Measurements from ENCODE around the gene LAMA2.

The LAMA2 gene

DNA sequence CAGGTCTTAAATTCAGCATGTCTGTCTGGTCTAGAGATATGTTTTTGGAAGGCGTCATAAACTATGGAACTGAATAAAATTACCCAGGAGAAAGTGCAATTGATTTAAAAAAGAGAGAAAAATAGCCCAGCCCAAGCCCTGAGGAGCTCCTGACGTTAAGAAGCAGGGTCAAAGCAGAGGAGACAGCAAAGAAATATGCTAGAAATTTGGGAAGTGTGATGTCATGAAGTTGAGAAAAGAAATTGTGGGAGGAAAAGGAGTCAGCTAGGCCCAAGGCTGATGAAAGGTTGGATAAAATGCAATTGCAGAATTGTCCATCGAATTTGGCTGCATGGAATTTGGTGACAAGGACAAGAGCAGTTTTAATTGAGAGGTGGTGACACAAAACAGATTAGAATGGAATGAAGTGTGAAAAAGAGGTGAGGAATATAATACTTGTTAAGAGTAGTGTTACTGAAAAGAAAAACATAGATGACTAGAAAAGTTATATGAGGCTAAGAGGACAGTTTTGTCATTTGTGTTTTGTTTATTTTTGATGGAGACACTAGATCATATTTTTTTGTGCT lies 381.6 kb downstream of the LAMA2 start:
- no peak for DNase-seq (ENCODE audit: low read depth)

- DNase-seq (ENCODE audit: low read depth): no peak
Measured at GRCh38 chr6:129267028-129267427, 384.1 kb downstream of the LAMA2 start.

DNA sequence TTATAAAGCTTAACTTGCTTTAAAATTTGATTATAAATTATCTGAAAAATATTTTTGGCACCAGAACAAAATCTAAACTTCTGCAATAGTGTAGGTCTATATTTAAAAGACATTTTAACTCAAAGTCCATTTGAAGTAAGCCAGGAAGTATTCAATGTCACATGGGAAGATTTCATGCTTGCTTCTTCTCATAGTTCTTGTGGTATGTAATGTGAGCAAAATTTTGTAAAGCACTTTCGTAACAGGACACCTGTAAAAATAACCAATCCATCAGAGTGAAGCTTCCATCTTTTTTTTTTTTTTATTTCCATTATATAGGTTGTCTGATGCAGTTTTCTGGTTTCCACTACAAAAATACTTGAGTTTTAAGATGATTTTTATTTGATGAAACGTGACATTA lies 386.1 kb downstream of the LAMA2 start:
- no peak for DNase-seq (ENCODE audit: low read depth)

GRCh38 chr6:129269891-129270290 lies 387.0 kb downstream of the LAMA2 start:
- DNase-seq (ENCODE audit: low read depth): no peak

- no peak for DNase-seq (ENCODE audit: low read depth)
Measured at GRCh38 chr6:129270450-129270849, 387.5 kb downstream of the LAMA2 start.

DNA sequence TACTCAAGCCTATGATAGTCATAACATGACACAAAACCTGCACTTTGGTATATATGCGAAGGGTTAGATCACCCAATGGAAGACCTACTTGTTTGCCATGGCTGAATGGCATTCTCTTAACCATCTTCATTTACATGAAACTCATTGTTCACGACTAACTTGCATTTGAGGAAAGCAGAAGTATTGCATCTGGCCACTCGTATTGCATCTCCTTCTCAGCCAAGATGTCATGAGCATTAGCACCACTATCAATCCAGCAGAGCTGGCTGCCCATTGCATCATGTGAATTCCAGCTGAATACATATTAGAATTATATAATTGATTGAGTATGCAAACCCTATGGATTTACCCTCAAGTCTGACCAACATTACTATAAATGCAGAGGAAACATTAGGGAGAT lies 390.2 kb downstream of the LAMA2 start:
- DNase-seq (ENCODE audit: low read depth): no peak

DNA sequence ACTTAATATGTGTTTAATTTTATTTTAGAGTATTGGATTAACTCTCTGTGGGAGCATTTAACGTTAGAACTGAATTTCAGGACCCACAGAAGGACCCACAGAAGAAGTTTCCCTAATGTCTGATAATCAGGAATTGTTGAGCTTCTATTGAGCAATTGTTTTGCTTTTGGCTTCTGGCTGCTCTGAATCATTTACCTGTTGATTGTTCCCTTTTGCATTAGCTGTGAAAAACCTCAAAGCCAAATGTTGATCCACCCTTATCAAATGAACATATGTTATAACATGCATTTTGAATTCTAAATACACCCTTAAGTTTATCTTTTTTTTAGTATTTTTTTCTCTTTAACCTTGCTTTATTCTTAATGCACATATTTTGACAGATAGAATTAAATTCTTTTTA lies 393.5 kb downstream of the LAMA2 start:
- no peak for DNase-seq (ENCODE audit: low read depth)

GRCh38 chr6:129276986-129277385 lies 394.0 kb downstream of the LAMA2 start:
- no peak for DNase-seq (ENCODE audit: low read depth)

DNA sequence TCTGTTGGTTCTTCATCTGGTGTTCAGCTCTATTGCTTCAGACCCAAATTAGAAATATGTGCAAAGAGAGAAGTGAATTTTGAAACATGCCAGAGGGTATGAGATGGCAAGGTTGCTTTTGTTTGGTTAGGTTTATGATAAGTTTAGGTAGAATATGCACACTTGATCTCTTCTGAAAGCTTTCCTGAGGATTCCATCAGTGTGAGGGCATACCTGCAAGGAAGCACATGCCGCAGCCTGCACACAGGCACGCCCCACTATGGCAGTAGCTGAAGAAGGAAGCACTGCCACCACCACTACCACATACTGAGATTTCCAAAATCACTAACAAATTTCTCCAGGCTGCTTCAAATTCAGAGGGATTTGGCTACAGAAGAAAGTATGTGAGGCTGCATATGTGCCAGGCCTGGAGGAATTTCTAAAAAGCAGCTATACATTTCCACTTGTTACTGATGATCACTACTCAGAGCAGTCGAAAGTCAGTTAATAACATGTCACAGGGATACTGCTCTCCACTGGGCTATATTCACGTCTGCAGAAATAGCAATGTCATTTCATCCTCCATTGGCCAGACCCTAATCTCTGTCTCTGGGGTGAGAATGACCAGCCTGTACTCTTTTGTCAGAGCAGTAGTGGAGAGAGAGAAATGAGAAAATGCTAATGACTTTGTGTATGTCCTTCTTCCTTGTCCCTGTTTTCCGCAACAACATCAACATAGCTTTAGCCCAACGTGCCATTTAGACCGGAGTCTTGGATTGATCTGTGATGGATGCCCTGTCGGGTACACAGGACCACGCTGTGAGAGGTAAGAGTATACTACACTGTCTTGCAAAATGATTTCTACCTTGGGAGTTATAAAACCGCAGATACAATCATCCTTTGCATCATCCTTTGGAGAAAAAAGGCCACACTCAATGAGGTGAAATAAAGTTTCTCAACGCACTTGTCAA lies 396.7 kb downstream of the LAMA2 start:
- no peak for DNase-seq (ENCODE audit: low read depth)

- no peak for DNase-seq (ENCODE audit: low read depth)
Measured at GRCh38 chr6:129280293-129280644, 397.3 kb downstream of the LAMA2 start.

GRCh38 chr6:129280749-129281148 lies 397.8 kb downstream of the LAMA2 start:
- DNase-seq (ENCODE audit: low read depth): peak; percentile 15

- no peak for DNase-seq (ENCODE audit: low read depth)
Measured at GRCh38 chr6:129281168-129281796, 398.3 kb downstream of the LAMA2 start.

GRCh38 chr6:129282019-129282418 lies 399.1 kb downstream of the LAMA2 start:
- no peak for DNase-seq (ENCODE audit: low read depth)

- DNase-seq (ENCODE audit: low read depth): no peak
Measured at GRCh38 chr6:129284225-129284624, 401.3 kb downstream of the LAMA2 start.

DNA sequence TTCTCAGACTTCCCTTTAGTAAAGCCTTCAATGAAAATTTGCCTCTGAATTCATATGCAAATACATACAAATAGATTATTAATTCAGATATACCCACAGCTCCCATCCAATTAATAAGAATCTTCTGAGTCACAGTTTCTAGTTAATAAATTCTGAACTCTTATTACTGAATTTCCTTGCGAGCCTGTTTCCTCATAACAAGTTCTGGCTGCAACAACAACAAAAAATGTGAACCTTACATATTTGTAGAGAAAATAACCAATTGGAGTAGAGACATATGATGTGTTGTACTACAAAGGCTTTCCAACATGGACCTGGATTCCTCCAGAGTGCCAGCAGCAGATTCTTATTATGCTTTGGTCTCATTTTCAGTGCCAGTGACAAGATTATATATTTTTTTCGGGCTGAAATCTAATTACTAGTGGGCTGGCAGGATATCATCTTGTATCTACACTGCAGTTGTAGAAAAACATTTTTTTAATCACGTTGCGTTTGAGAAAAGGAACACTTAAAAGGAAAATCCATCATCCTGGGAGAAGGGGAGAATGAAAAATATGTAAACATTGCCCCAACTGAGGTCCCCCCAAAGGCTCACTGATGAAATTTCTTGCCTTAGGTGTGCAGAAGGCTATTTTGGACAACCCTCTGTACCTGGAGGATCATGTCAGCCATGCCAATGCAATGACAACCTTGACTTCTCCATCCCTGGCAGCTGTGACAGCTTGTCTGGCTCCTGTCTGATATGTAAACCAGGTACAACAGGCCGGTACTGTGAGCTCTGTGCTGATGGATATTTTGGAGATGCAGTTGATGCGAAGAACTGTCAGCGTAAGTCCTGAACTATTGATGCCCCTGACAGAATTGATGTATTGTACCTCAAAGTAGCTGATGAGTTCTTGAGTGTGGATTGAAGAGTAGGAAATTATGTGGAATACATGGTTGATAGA lies 404.6 kb downstream of the LAMA2 start:
- no peak for DNase-seq (ENCODE audit: low read depth)

DNA sequence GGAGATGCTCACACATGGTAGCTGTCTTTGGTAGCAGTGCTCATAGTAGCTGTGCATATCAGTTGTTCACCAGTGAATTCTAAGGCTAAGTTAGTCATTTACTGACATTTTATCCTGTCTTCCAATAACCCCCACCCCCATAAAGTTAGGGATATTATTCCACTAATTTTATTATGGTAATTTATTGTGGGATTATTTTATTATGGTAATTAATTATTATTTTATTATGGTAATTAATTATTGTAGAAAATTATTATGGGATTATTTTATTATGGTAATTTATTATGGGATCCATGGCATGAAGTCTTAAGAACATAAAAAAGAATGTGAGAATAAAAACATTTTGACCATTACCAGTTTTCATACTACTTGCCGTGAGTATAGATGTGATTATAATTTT lies 406.5 kb downstream of the LAMA2 start:
- no peak for DNase-seq (ENCODE audit: low read depth)

DNA sequence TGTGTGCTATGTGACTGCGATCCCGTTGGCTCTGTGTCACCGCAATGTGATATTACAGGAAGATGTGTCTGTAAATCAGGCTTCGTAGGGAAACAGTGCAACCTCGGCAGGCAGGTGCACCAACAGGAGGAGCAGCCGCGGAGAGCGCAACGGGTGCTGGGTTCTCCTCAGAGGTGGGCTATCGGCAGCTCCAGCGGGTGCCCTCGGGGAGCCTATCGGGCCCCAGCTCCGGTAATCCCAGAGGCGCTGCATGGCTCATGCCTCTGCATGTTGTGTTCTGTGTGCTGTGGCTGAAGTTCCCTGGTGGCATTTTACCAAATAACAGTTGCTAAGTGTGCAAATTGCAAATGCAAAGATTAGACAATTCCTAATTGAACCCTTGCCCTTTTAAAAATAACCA lies 409.9 kb downstream of the LAMA2 start:
- DNase-seq (ENCODE audit: low read depth): no peak

- no peak for DNase-seq (ENCODE audit: low read depth)
Measured at GRCh38 chr6:129297592-129297991, 414.7 kb downstream of the LAMA2 start.

- no peak for DNase-seq (ENCODE audit: low read depth)
Measured at GRCh38 chr6:129302671-129303070, 419.7 kb downstream of the LAMA2 start.

DNA sequence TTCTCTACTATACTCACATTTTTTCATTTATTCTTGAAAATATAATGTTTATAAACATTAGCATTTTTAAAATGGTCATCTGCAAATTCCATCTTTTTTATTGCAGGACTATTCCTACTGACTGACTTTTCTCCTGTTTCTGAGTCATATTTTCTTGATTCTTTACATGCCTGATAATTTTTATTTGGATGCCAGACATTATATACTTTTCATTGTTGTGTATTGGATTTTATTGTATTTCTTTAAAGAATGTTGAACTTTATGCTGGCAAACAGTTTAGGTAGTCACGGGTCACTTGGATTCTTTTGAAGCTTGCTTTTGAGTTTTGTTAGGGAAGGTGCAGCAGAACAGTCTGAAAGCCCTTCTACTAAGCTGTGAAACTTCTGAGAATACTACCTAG lies 423.9 kb downstream of the LAMA2 start:
- DNase-seq (ENCODE audit: low read depth): no peak

DNA sequence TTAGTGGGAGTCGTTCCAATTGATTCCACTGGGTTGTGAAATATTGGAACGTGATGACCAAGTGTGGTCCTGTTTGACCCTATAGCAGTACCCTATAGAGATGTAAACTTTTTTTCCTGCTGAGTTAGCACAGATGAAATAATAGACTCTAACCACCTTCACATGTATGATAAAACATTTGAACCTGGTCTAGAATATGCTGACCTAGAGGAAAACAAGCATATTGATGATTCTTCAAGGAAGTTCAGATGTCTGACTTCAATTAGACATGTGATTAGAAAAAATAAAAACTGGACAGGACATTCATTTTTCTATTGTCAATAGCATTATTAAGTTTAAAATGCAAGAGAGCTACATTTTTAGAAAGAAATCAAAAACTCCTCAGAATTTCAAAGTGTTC lies 424.9 kb downstream of the LAMA2 start:
- no peak for DNase-seq (ENCODE audit: low read depth)

- no peak for DNase-seq (ENCODE audit: low read depth)
Measured at GRCh38 chr6:129309154-129309553, 426.2 kb downstream of the LAMA2 start.

All from activated T-helper 1 cell treated with Interleukin-2 at 50 U/mL for 16 hours (primary cell).